ENCODE measurements around the gene ESR2.
"Not testable (repeated sequence)": the region's sequence is repeated elsewhere in the genome, so short reads cannot be mapped to it uniquely, and the experiment has no call there.

ESR2 gene

GRCh38 chr14:64232944-64233343 lies 61.2 kb downstream of the ESR2 start:
- in situ Hi-C loops (cut with MboI; ENCODE audit: low pct_unique_long_range_greater_than_20kb, low sequenced_read_pairs) = no loop called here
- DNase-seq = no peak

GRCh38 chr14:64232095-64232838 lies 61.9 kb downstream of the ESR2 start:
- in situ Hi-C loops (cut with MboI; ENCODE audit: low pct_unique_long_range_greater_than_20kb, low sequenced_read_pairs) = no loop called here
- no peak for DNase-seq

- in situ Hi-C loops (cut with MboI; ENCODE audit: low pct_unique_long_range_greater_than_20kb, low sequenced_read_pairs) = no loop called here
- no peak for DNase-seq
Measured at GRCh38 chr14:64229489-64229888, 64.7 kb downstream of the ESR2 start.

- no peak for DNase-seq
- in situ Hi-C loops (cut with MboI; ENCODE audit: low pct_unique_long_range_greater_than_20kb, low sequenced_read_pairs) = no loop called here
Measured at GRCh38 chr14:64227856-64228255, 66.3 kb downstream of the ESR2 start.

GRCh38 chr14:64225151-64225757 lies 68.9 kb downstream of the ESR2 start:
- in situ Hi-C loops (cut with MboI; ENCODE audit: low pct_unique_long_range_greater_than_20kb, low sequenced_read_pairs) = no loop called here
- no peak for DNase-seq

GRCh38 chr14:64221391-64222003 lies 72.7 kb downstream of the ESR2 start:
- no peak for DNase-seq
- in situ Hi-C loops (cut with MboI; ENCODE audit: low pct_unique_long_range_greater_than_20kb, low sequenced_read_pairs) = no loop called here

GRCh38 chr14:64220466-64220865 lies 73.7 kb downstream of the ESR2 start:
- no peak for DNase-seq
- in situ Hi-C loops (cut with MboI; ENCODE audit: low pct_unique_long_range_greater_than_20kb, low sequenced_read_pairs) = no loop called here

- no peak for DNase-seq
- in situ Hi-C loops (cut with MboI; ENCODE audit: low pct_unique_long_range_greater_than_20kb, low sequenced_read_pairs) = no loop called here
Measured at GRCh38 chr14:64220056-64220455, 74.1 kb downstream of the ESR2 start.

GRCh38 chr14:64218344-64219240 lies 75.6 kb downstream of the ESR2 start:
- in situ Hi-C loops (cut with MboI; ENCODE audit: low pct_unique_long_range_greater_than_20kb, low sequenced_read_pairs) = no loop called here
- DNase-seq = no peak

- in situ Hi-C loops (cut with MboI; ENCODE audit: low pct_unique_long_range_greater_than_20kb, low sequenced_read_pairs) = no loop called here
Measured at GRCh38 chr14:64217834-64218233, 76.3 kb downstream of the ESR2 start.

GRCh38 chr14:64217308-64217707 lies 76.9 kb downstream of the ESR2 start:
- in situ Hi-C loops (cut with MboI; ENCODE audit: low pct_unique_long_range_greater_than_20kb, low sequenced_read_pairs) = no loop called here
- DNase-seq = no peak

More at GRCh38 chr14:64217834-64218233, 76.3 kb downstream of the ESR2 start:
- DNase-seq = no peak

GRCh38 chr14:64215978-64216377 lies 78.2 kb downstream of the ESR2 start:
- in situ Hi-C loops (cut with MboI; ENCODE audit: low pct_unique_long_range_greater_than_20kb, low sequenced_read_pairs) = no loop called here
- no peak for DNase-seq

- no peak for DNase-seq
- in situ Hi-C loops (cut with MboI; ENCODE audit: low pct_unique_long_range_greater_than_20kb, low sequenced_read_pairs) = no loop called here
Measured at GRCh38 chr14:64215274-64215673, 78.9 kb downstream of the ESR2 start.

- DNase-seq = no peak
- in situ Hi-C loops (cut with MboI; ENCODE audit: low pct_unique_long_range_greater_than_20kb, low sequenced_read_pairs) = no loop called here
Measured at GRCh38 chr14:64213853-64214570, 80.2 kb downstream of the ESR2 start.

GRCh38 chr14:64213086-64213485 lies 81.1 kb downstream of the ESR2 start:
- in situ Hi-C loops (cut with MboI; ENCODE audit: low pct_unique_long_range_greater_than_20kb, low sequenced_read_pairs) = no loop called here
- DNase-seq = no peak

GRCh38 chr14:64212666-64213065 lies 81.5 kb downstream of the ESR2 start:
- in situ Hi-C loops (cut with MboI; ENCODE audit: low pct_unique_long_range_greater_than_20kb, low sequenced_read_pairs) = no loop called here
- no peak for DNase-seq

GRCh38 chr14:64210912-64211311 lies 83.3 kb downstream of the ESR2 start:
- DNase-seq; in situ Hi-C loops (cut with MboI; ENCODE audit: low pct_unique_long_range_greater_than_20kb, low sequenced_read_pairs): not testable (repeated sequence)

GRCh38 chr14:64210216-64210615 lies 84.0 kb downstream of the ESR2 start:
- DNase-seq = no peak
- in situ Hi-C loops (cut with MboI; ENCODE audit: low pct_unique_long_range_greater_than_20kb, low sequenced_read_pairs) = no loop called here

Data from KBM-7 (cell line).